NCI-H146 (cell line): ENCODE data around the gene LRRC8D.
"Not testable (repeated sequence)": the region's sequence is repeated elsewhere in the genome, so short reads cannot be mapped to it uniquely, and the experiment has no call there.

Source experiments
- DNase-seq: peaks from one replicate; lab custom pipeline; 2025; lab: John Stamatoyannopoulos, UW

LRRC8D gene

GRCh38 chr1:89820422-89821321 lies at the start of gene LRRC8D:
TSS of gene LRRC8D (plus strand) at chr1:89821032. CDS start at chr1:89933069, 112,037 bp downstream.
- peak; percentile 94 for DNase-seq

- no peak for DNase-seq
These were observed 48.8 kb upstream of the LRRC8D start for GRCh38 chr1:89771991-89772560.

- not testable (repeated sequence) for DNase-seq
These were observed 44.7 kb upstream of the LRRC8D start for GRCh38 chr1:89776104-89776503.

- DNase-seq, result not testable (repeated sequence)
These were observed 43.6 kb upstream of the LRRC8D start for GRCh38 chr1:89777271-89777670.

- DNase-seq, result no peak
These were observed 41.5 kb upstream of the LRRC8D start for GRCh38 chr1:89779151-89779940.

GRCh38 chr1:89780721-89781120 lies 40.1 kb upstream of the LRRC8D start:
- DNase-seq, result peak; percentile 64

- DNase-seq, result no peak
These were observed 39.2 kb upstream of the LRRC8D start for GRCh38 chr1:89781494-89782126.

- DNase-seq, result no peak
These were observed 34.1 kb upstream of the LRRC8D start for GRCh38 chr1:89786628-89787214.

GRCh38 chr1:89790592-89790991 lies 30.2 kb upstream of the LRRC8D start:
- DNase-seq, result no peak

GRCh38 chr1:89791064-89791726 lies 29.6 kb upstream of the LRRC8D start:
- no peak for DNase-seq

- no peak for DNase-seq
These were observed 26.4 kb upstream of the LRRC8D start for GRCh38 chr1:89794406-89794805.

- not testable (repeated sequence) for DNase-seq
These were observed 25.3 kb upstream of the LRRC8D start for GRCh38 chr1:89795571-89795970.

GRCh38 chr1:89797876-89798275 lies 23.0 kb upstream of the LRRC8D start:
- DNase-seq, result not testable (repeated sequence)

- no peak for DNase-seq
These were observed 21.3 kb upstream of the LRRC8D start for GRCh38 chr1:89799495-89799894.

- DNase-seq, result no peak
These were observed 20.7 kb upstream of the LRRC8D start for GRCh38 chr1:89800022-89800655.

- no peak for DNase-seq
These were observed 20.1 kb upstream of the LRRC8D start for GRCh38 chr1:89800718-89801117.

- DNase-seq, result peak; percentile 94
These were observed 18.8 kb upstream of the LRRC8D start for GRCh38 chr1:89802051-89802450.

- no peak for DNase-seq
These were observed 18.0 kb upstream of the LRRC8D start for GRCh38 chr1:89802841-89803240.

- peak; percentile 77 for DNase-seq
These were observed 16.1 kb upstream of the LRRC8D start for GRCh38 chr1:89804642-89805237.

- no peak for DNase-seq
These were observed 14.2 kb upstream of the LRRC8D start for GRCh38 chr1:89806616-89807015.
